GM12878 (cell line): Measurements from ENCODE around the gene SLC23A2. TPM values are rescaled to one million over a fixed set of nuclear protein-coding genes. Genes with fewer than 3 reads are reported as not detected.

Experiments
- ATAC-seq: fragments of 200-7000 bp; cut with Tn5 transposase; 3 replicates; pipeline ENCODE4 v1.9.1; 2020; ENCODE audit warnings: mild to moderate bottlenecking, moderate library complexity
- BruUV-seq: library from RNA; stranded (reverse); fragments of 400-500 nt; replicated peaks from 2 replicates; lab custom pipeline; 2021; lab: Mats Ljungman, UMichigan
- CTCF ChIA-PET: fragments of 300-600 bp; sonication (Branson Sonifier 250); formaldehyde crosslinking; extraction: SDS; loops from one replicate; lab custom pipeline; 2021; ENCODE audit warnings: inconsistent platforms; lab: Yijun Ruan, JAX
- POLR2A ChIA-PET: fragments of 350-600 bp; formaldehyde crosslinking; extraction: SDS; loops from one replicate; lab custom pipeline; 2021; ENCODE audit warnings: inconsistent platforms; lab: Charles Lee
- RAD21 ChIA-PET: fragments of 300-600 bp; sonication (Branson Sonifier 250); formaldehyde crosslinking; loops from one replicate; lab custom pipeline; 2023; ENCODE audit warnings: antibody characterized with exemption; ENCODE audit not compliant: unreplicated experiment; lab: Charles Lee
- SMC1A ChIA-PET: fragments of 300-600 bp; sonication (Branson Sonifier 250); formaldehyde crosslinking; loops from one replicate; lab custom pipeline; 2023; ENCODE audit not compliant: unreplicated experiment, uncharacterized antibody; lab: Charles Lee
- DNase-seq: peaks from one replicate; pipeline ENCODE4 v3.0.0-alpha.2; 2011; ENCODE audit warnings: low read depth, low spot score
- FAIRE-seq: peaks from 3 replicates; lab custom pipeline; 2011; peaks lifted over from hg19 to GRCh38; lab: Jason Lieb, UNC
- H2AFZ ChIP-seq: 2 replicates; pipeline ENCODE4 v1.6.0; 2011; ENCODE audit warnings: low read depth, low read length, control low read depth; ENCODE audit not compliant: control insufficient read depth
- H3K27ac ChIP-seq: 2 replicates; pipeline ENCODE4 v1.5.1; 2011; ENCODE audit warnings: control low read depth; ENCODE audit not compliant: control insufficient read depth, insufficient read depth
- H3K27me3 ChIP-seq, 2 experiments: replicated peaks in 1 of 2; 2 replicates each; pipeline versions ENCODE4 v1.6.0 to v1.6.1; 2011; ENCODE audit warnings: low read length in 1 of 2; ENCODE audit not compliant: control insufficient read depth in 2 of 2, insufficient read depth in 2 of 2
- H3K36me3 ChIP-seq, 2 experiments: 2 replicates each; pipeline ENCODE4 v1.5.1; 2011; ENCODE audit warnings: low read length in 1 of 2; ENCODE audit not compliant: control insufficient read depth in 2 of 2, insufficient read depth in 2 of 2
- H3K4me1 ChIP-seq: 2 replicates; pipeline ENCODE4 v1.6.1; 2011; ENCODE audit warnings: mild to moderate bottlenecking, low read length, moderate library complexity, mixed read lengths; ENCODE audit not compliant: control insufficient read depth, insufficient read depth
- H3K4me2 ChIP-seq: 2 replicates; pipeline ENCODE4 v1.6.0; 2011; ENCODE audit warnings: control low read depth; ENCODE audit not compliant: control insufficient read depth, insufficient read depth
- H3K4me3 ChIP-seq: fragments of 200-600 bp; sonication (generic); 2 replicates; pipeline ENCODE4 v1.5.1; 2016
- H3K79me2 ChIP-seq: 2 replicates; pipeline ENCODE4 v1.6.0; 2011; ENCODE audit warnings: low read length; ENCODE audit not compliant: control insufficient read depth, insufficient read depth
- H3K9ac ChIP-seq: 2 replicates; pipeline ENCODE4 v1.8.0; 2011; ENCODE audit warnings: low read length, control low read depth, mixed read lengths; ENCODE audit not compliant: control insufficient read depth, insufficient read depth
- H3K9me3 ChIP-seq: replicated peaks from 3 replicates; pipeline ENCODE4 v1.5.1; 2011; ENCODE audit warnings: mild to moderate bottlenecking, low read length; ENCODE audit not compliant: control insufficient read depth, insufficient read depth
- H4K20me1 ChIP-seq: 2 replicates; pipeline ENCODE4 v1.6.0; 2011; ENCODE audit not compliant: control insufficient read depth, insufficient read depth
- BCL3 ChIP-seq: IDR thresholded peaks from 2 replicates; pipeline ENCODE4 v1.6.1; 2011; ENCODE audit warnings: borderline replicate concordance, low read depth, mild to moderate bottlenecking, moderate library complexity, low read length; ENCODE audit not compliant: insufficient read depth, poor library complexity, severe bottlenecking
- FOXM1 ChIP-seq: IDR thresholded peaks from 2 replicates; pipeline ENCODE4 v1.6.1; 2012; ENCODE audit warnings: low read depth, mild to moderate bottlenecking, inconsistent platforms, low read length, moderate library complexity
- HCFC1 ChIP-seq: fragments of 150-350 bp; IDR thresholded peaks from 2 replicates; pipeline ENCODE4 v1.6.1; 2014; ENCODE audit warnings: low read length
- IKZF2 ChIP-seq, 2 experiments: fragments of 450-650 bp; IDR thresholded peaks; 2 replicates each; pipeline ENCODE4 v1.6.1; 2017; ENCODE audit warnings: mild to moderate bottlenecking in 2 of 2, moderate library complexity in 2 of 2
- KDM1A ChIP-seq: fragments of 200-600 bp; sonication (generic); IDR thresholded peaks from 2 replicates; pipeline ENCODE4 v1.6.1; 2016; ENCODE audit warnings: borderline replicate concordance
- POU2F2 ChIP-seq: IDR thresholded peaks from 3 replicates; pipeline ENCODE4 v1.6.1; 2011; ENCODE audit warnings: low read depth, mild to moderate bottlenecking, low read length, borderline replicate concordance
- ZNF217 ChIP-seq: fragments of 450-650 bp; IDR thresholded peaks from 2 replicates; pipeline ENCODE4 v1.6.1; 2017; ENCODE audit warnings: antibody characterized with exemption, mild to moderate bottlenecking
- WGBS: methylation state at CpG from one replicate; pipeline ENCODE4 v1.1.6; 2016; ENCODE audit warnings: low lambda C conversion rate; ENCODE audit not compliant: insufficient replicate concordance, insufficient coverage; ENCODE audit errors: missing lambda C conversion rate; 5-methylcytosine and 5-hydroxymethylcytosine counted together
- in situ Hi-C: fragments of 300-500 bp; cut with MboI; formaldehyde crosslinking; loops from 9 replicates; pipeline ENCODE4 v1.14.3; 2018; ENCODE audit warnings: mixed read lengths
- intact Hi-C: fragments of 100-400 bp; cut with micrococcal nuclease; formaldehyde crosslinking; loops from one replicate; pipeline ENCODE4 v1.14.2; 2022; ENCODE audit not compliant: unreplicated experiment
- polyA plus RNA-seq, 11 experiments: library from polyadenylated mRNA; depleted of rRNA in 4 of 11; unstranded in 6 of 11; stranded (reverse) in 5 of 11; fragments of >200 nt; fragmentation: Nextera tagmentation in 4 of 11; fragmentation: Illumina TruSeq in 1 of 11; extraction: Ambion mirVana in 4 of 11; extraction: Trizol in 1 of 11; gene quantifications; 1 replicate in 1 of 11; 2 replicates in 10 of 11; pipeline versions ENCODE4 v1.2.1 to v1.2.3, GENCODE V29; 2011 to 2016; ENCODE audit warnings: inconsistent platforms in 2 of 11, missing spikeins in 2 of 11, low read depth in 1 of 11
- total RNA-seq, 4 experiments: library from RNA; depleted of rRNA in 3 of 4; stranded (reverse); fragments of >200 nt in 3 of 4; fragmentation: Illumina TruSeq in 1 of 4; extraction: Trizol in 1 of 4; gene quantifications; 2 replicates each; pipeline versions ENCODE4 v1.2.1 to v1.2.3, GENCODE V29; 2013 to 2021
- TF ChIP-seq, protein P1 (sequence below): IDR thresholded peaks from 2 replicates; pipeline ENCODE4 v1.6.1; 2012; ENCODE audit warnings: low read depth, low read length, improper control_type of control experiment
- TF ChIP-seq, protein P2 (sequence below): fragments of 450-650 bp; formaldehyde crosslinking; IDR thresholded peaks from 2 replicates; pipeline ENCODE4 v1.4.0; 2022; ENCODE audit warnings: mild to moderate bottlenecking, moderate library complexity

SLC23A2 gene
- total and polyA plus RNA-seq, 10 of the 15 experiments (the other 5 are each of a cell fraction or from before 2014, with no cell fraction given) = 4.4 to 56.1 (median 35.5) TPM

- TF ChIP-seq POU2F2 = no peak
- Histone ChIP-seq H3K27ac (no peak overlapping the region), H3K4me3 (no peak overlapping the region), H3K79me2 (no peaks in the 10 kb centered on the region), H3K27me3 (no peaks in the 10 kb centered on the region), H2AFZ (no peak overlapping the region), H4K20me1 (no peaks in the 10 kb centered on the region), H3K4me1 (no peaks in the 10 kb centered on the region), H3K9me3 (no peaks in the 10 kb centered on the region; the same call in 2 of the 3 replicates), H3K36me3 (no peaks in the 10 kb centered on the region), H3K4me2 (no peak overlapping the region), H3K9ac (no peak overlapping the region)
- POLR2A ChIA-PET = interaction anchor here (0.6 kb wide), 1 partner anchor 12 kb away, joined by 5 read pairs; no protein-coding TSS in a partner anchor
- RAD21 ChIA-PET = interaction anchor here (0.6 kb wide), 1 partner anchor 54 kb away, joined by 4 read pairs; no protein-coding TSS in a partner anchor
- SMC1A ChIA-PET = interaction anchor here (0.7 kb wide), 1 partner anchor 111 kb away, joined by 3 read pairs; no protein-coding TSS in a partner anchor
- BruUV-seq = no TSS peak
- in situ Hi-C loops = no loop called here
- intact Hi-C loops = no loop called here
- CTCF ChIA-PET = interaction anchor here (1.1 kb wide), 1 partner anchor 97 kb away, joined by 3 read pairs; no protein-coding TSS in a partner anchor
- 11% methylated on average over 8 of the region's 8 CpGs for WGBS
- ATAC-seq = no peak
- no peak for FAIRE-seq
- no peak for DNase-seq
Observed at GRCh38 chr20:4838526-4838925, 162.8 kb downstream of the SLC23A2 start.

DNA sequence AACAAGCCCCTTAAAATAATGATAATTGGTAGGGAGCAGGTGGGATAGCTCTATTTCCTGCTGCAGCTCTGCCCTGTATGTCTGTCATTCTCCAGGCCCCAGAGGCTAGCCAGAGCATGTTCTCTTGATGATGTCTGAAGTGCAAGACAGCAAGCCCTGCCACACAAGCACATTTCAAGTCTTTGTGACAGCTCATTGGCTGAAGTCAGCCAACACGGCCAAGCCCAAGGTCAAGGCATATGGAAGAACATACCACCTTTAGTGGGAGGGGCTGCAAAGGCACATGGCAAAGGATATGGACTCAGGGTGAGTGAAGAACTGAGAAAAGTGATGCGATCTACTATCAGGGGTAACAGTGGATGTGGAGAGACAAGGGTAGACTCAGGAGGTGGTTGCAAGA, 163.6 kb downstream of the SLC23A2 start:
- SMC1A ChIA-PET = no interaction called here
- POLR2A ChIA-PET = interaction anchor here (0.9 kb wide), 1 partner anchor 55 kb away, joined by 3 read pairs; no protein-coding TSS in a partner anchor
- CTCF ChIA-PET = interaction anchor here (1.1 kb wide), 1 partner anchor 96 kb away, joined by 3 read pairs; no protein-coding TSS in a partner anchor
- ATAC-seq = no peak
- no peaks in the 10 kb centered on the region for H3K79me2 ChIP-seq
- FAIRE-seq = no peak
- H3K9ac ChIP-seq = no peak overlapping the region
- intact Hi-C loops (no loop called here), in situ Hi-C loops (no loop called here)
- no peaks in the 10 kb centered on the region for H3K27me3 ChIP-seq
- H4K20me1 ChIP-seq = no peaks in the 10 kb centered on the region
- H3K4me3 ChIP-seq = no peak overlapping the region
- no peak overlapping the region for H2AFZ ChIP-seq
- no peak overlapping the region for H3K4me2 ChIP-seq
- 54% methylated on average over 2 of the region's 2 CpGs for WGBS
- BruUV-seq = no TSS peak
- RAD21 ChIA-PET = interaction anchor here (0.8 kb wide), 1 partner anchor 23 kb away, joined by 3 read pairs; no protein-coding TSS in a partner anchor
- no peaks in the 10 kb centered on the region; the same call in 2 of the 3 replicates for H3K9me3 ChIP-seq
- TF ChIP-seq, protein P1, sequence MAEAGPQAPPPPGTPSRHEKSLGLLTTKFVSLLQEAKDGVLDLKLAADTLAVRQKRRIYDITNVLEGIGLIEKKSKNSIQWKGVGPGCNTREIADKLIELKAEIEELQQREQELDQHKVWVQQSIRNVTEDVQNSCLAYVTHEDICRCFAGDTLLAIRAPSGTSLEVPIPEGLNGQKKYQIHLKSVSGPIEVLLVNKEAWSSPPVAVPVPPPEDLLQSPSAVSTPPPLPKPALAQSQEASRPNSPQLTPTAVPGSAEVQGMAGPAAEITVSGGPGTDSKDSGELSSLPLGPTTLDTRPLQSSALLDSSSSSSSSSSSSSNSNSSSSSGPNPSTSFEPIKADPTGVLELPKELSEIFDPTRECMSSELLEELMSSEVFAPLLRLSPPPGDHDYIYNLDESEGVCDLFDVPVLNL = no peak
- TF ChIP-seq KDM1A (no peak), ZNF217 (no peak), IKZF2 (IDR thresholded peaks at IDR 0.05) (no peak), FOXM1 (no peak), HCFC1 (no peak), BCL3 (no peak)
- TF ChIP-seq, protein P2, sequence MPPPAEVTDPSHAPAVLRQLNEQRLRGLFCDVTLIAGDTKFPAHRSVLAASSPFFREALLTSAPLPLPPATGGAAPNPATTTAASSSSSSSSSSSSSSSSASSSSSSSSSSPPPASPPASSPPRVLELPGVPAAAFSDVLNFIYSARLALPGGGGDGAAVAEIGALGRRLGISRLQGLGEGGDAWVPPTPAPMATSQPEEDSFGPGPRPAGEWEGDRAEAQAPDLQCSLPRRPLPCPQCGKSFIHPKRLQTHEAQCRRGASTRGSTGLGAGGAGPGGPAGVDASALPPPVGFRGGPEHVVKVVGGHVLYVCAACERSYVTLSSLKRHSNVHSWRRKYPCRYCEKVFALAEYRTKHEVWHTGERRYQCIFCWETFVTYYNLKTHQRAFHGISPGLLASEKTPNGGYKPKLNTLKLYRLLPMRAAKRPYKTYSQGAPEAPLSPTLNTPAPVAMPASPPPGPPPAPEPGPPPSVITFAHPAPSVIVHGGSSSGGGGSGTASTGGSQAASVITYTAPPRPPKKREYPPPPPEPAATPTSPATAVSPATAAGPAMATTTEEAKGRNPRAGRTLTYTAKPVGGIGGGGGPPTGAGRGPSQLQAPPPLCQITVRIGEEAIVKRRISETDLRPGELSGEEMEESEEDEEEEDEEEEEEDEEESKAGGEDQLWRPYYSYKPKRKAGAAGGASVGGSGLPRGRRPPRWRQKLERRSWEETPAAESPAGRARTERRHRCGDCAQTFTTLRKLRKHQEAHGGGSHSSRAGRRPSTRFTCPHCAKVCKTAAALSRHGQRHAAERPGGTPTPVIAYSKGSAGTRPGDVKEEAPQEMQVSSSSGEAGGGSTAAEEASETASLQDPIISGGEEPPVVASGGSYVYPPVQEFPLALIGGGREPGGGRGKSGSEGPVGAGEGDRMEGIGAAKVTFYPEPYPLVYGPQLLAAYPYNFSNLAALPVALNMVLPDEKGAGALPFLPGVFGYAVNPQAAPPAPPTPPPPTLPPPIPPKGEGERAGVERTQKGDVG = no peak
- TF ChIP-seq, all 136 proteins: peak for 0
- Histone ChIP-seq H3K27ac (no peak overlapping the region), H3K4me1 (no peaks in the 10 kb centered on the region), H3K36me3 (no peaks in the 10 kb centered on the region)
- no peak for DNase-seq
